IMR-90 (cell line): ENCODE measurements around the gene VDR. TPM values are rescaled to one million over a fixed set of nuclear protein-coding genes. Genes with fewer than 3 reads are reported as not detected.

Experiments
- ATAC-seq: fragments of 200-7000 bp; cut with Tn5 transposase; 2 replicates; pipeline ENCODE4 v1.9.1; 2020; ENCODE audit warnings: low read depth, mild to moderate bottlenecking, moderate library complexity
- BruUV-seq: library from RNA; stranded (reverse); fragments of 400-500 nt; replicated peaks from 2 replicates; lab custom pipeline; 2021; lab: Mats Ljungman, UMichigan
- CTCF ChIA-PET: fragments of 300-600 bp; formaldehyde crosslinking; extraction: SDS; loops from one replicate; lab custom pipeline; 2021; ENCODE audit warnings: antibody characterized with exemption; lab: Yijun Ruan, JAX
- POLR2A ChIA-PET: fragments of 300-600 bp; sonication (Branson Sonifier 250); formaldehyde crosslinking; loops from one replicate; lab custom pipeline; 2022; ENCODE audit warnings: antibody characterized with exemption; ENCODE audit not compliant: unreplicated experiment; lab: Charles Lee
- DNase-seq: peaks from one replicate; pipeline ENCODE4 v3.0.0; 2013
- H2AFZ ChIP-seq: replicated peaks from 2 replicates; pipeline ENCODE3; 2013; ENCODE audit warnings: low read length, mild to moderate bottlenecking; ENCODE audit not compliant: poor library complexity
- H2AK5ac ChIP-seq: 2 replicates; pipeline ENCODE4 v1.6.1; 2013; ENCODE audit warnings: low read depth, low read length, inconsistent platforms
- H2AK9ac ChIP-seq: replicated peaks from 2 replicates; pipeline ENCODE3; 2013; ENCODE audit warnings: mild to moderate bottlenecking, low read depth, low read length, moderate library complexity; ENCODE audit not compliant: poor library complexity
- H2BK120ac ChIP-seq: 2 replicates; pipeline ENCODE4 v1.6.1; 2013; ENCODE audit warnings: low read depth, low read length, inconsistent platforms
- H2BK15ac ChIP-seq: 3 replicates; pipeline ENCODE4 v1.6.1; 2013; ENCODE audit warnings: low read depth, low read length, inconsistent platforms
- H2BK20ac ChIP-seq: 2 replicates; pipeline ENCODE4 v1.6.1; 2013; ENCODE audit warnings: low read depth, mild to moderate bottlenecking, inconsistent platforms, low read length, moderate library complexity
- H2BK5ac ChIP-seq: 2 replicates; pipeline ENCODE4 v1.6.1; 2013; ENCODE audit warnings: mild to moderate bottlenecking, low read depth, low read length, inconsistent platforms; ENCODE audit not compliant: poor library complexity, severe bottlenecking
- H3K14ac ChIP-seq: replicated peaks from 2 replicates; pipeline ENCODE4 v1.6.1; 2013; ENCODE audit warnings: low read depth, low read length, inconsistent platforms
- H3K18ac ChIP-seq: 2 replicates; pipeline ENCODE4 v1.6.1; 2013; ENCODE audit warnings: low read depth, low read length, control low read depth
- H3K23ac ChIP-seq: 2 replicates; pipeline ENCODE4 v1.6.1; 2013; ENCODE audit warnings: low read depth, low read length, inconsistent platforms
- H3K27ac ChIP-seq: 2 replicates; pipeline ENCODE4 v1.5.1; 2013; ENCODE audit warnings: mild to moderate bottlenecking, control low read depth, low read length; ENCODE audit not compliant: insufficient read depth
- H3K27me3 ChIP-seq: 2 replicates; pipeline ENCODE4 v1.6.1; 2013; ENCODE audit warnings: low read length; ENCODE audit not compliant: control insufficient read depth, insufficient read depth
- H3K36me3 ChIP-seq: 2 replicates; pipeline ENCODE4 v1.6.1; 2013; ENCODE audit warnings: low read length, mixed read lengths; ENCODE audit not compliant: control insufficient read depth, insufficient read depth
- H3K4ac ChIP-seq: 2 replicates; pipeline ENCODE4 v1.6.1; 2013; ENCODE audit warnings: low read depth, low read length, inconsistent platforms
- H3K4me1 ChIP-seq: 2 replicates; pipeline ENCODE4 v1.6.1; 2013; ENCODE audit warnings: low read length, mixed read lengths; ENCODE audit not compliant: control insufficient read depth, insufficient read depth
- H3K4me2 ChIP-seq: 2 replicates; pipeline ENCODE4 v1.6.1; 2013; ENCODE audit warnings: low read depth, mild to moderate bottlenecking, control low read depth, low read length, moderate library complexity
- H3K4me3 ChIP-seq: 2 replicates; pipeline ENCODE4 v1.5.1; 2013; ENCODE audit warnings: low read depth, mild to moderate bottlenecking, control low read depth, low read length, moderate library complexity; ENCODE audit not compliant: insufficient read depth
- H3K56ac ChIP-seq: 2 replicates; pipeline ENCODE4 v1.6.1; 2013; ENCODE audit warnings: low read length, inconsistent platforms; ENCODE audit not compliant: insufficient read depth; ENCODE audit errors: extremely low read depth
- H3K79me1 ChIP-seq, 2 experiments: 2 replicates each; pipeline ENCODE4 v1.6.1; 2013; ENCODE audit warnings: low read length in 2 of 2, inconsistent platforms in 1 of 2, low read depth in 1 of 2
- H3K9ac ChIP-seq: 2 replicates; pipeline ENCODE4 v1.6.1; 2013; ENCODE audit warnings: low read depth, low read length, control low read depth
- H3K9me1 ChIP-seq: 2 replicates; pipeline ENCODE4 v1.6.1; 2013; ENCODE audit warnings: low read length, inconsistent platforms; ENCODE audit not compliant: insufficient read depth
- H3K9me3 ChIP-seq: 2 replicates; pipeline ENCODE4 v1.6.1; 2013; ENCODE audit warnings: low read length; ENCODE audit not compliant: control insufficient read depth, insufficient read depth
- H4K20me1 ChIP-seq: 2 replicates; pipeline ENCODE4 v1.6.1; 2013; ENCODE audit warnings: low read length, inconsistent platforms; ENCODE audit not compliant: insufficient read depth
- H4K5ac ChIP-seq: 2 replicates; pipeline ENCODE4 v1.6.1; 2013; ENCODE audit warnings: mild to moderate bottlenecking, low read depth, low read length, control low read depth
- H4K8ac ChIP-seq, 2 experiments: 2 replicates each; pipeline ENCODE4 v1.6.1; 2013; ENCODE audit warnings: low read depth in 2 of 2, low read length in 2 of 2, control low read depth in 1 of 2, inconsistent platforms in 1 of 2
- H4K91ac ChIP-seq: 2 replicates; pipeline ENCODE4 v1.6.1; 2013; ENCODE audit warnings: low read depth, low read length, inconsistent platforms; ENCODE audit not compliant: insufficient read depth
- BHLHE40 ChIP-seq: fragments of 150-350 bp; IDR thresholded peaks from 2 replicates; pipeline ENCODE4 v1.6.1; 2016; ENCODE audit warnings: mild to moderate bottlenecking, low read depth, low read length
- CHD1 ChIP-seq: IDR thresholded peaks from 2 replicates; pipeline ENCODE4 v1.6.1; 2012; ENCODE audit warnings: low read depth, low read length, improper control_type of control experiment
- CTCF ChIP-seq: conservative IDR thresholded peaks from 2 replicates; pipeline ENCODE4 v1.5.1; 2012; ENCODE audit warnings: mild to moderate bottlenecking, low read depth, low read length, improper control_type of control experiment
- ELK1 ChIP-seq: fragments of 150-350 bp; IDR thresholded peaks from 2 replicates; pipeline ENCODE4 v1.6.1; 2016; ENCODE audit warnings: low read depth, mild to moderate bottlenecking, low read length, moderate library complexity, borderline replicate concordance
- FOS ChIP-seq: fragments of 150-350 bp; IDR thresholded peaks from 2 replicates; pipeline ENCODE4 v1.6.1; 2016; ENCODE audit warnings: low read depth, low read length
- MAFK ChIP-seq: IDR thresholded peaks from 2 replicates; pipeline ENCODE4 v1.6.1; 2012; ENCODE audit warnings: low read depth, low read length, improper control_type of control experiment
- MAZ ChIP-seq: IDR thresholded peaks from 2 replicates; pipeline ENCODE4 v1.6.1; 2012; ENCODE audit warnings: low read depth, mild to moderate bottlenecking, low read length, improper control_type of control experiment, moderate library complexity, borderline replicate concordance
- MXI1 ChIP-seq: IDR thresholded peaks from 2 replicates; pipeline ENCODE4 v1.6.1; 2012; ENCODE audit warnings: low read depth, mild to moderate bottlenecking, low read length, moderate library complexity, borderline replicate concordance
- NFE2L2 ChIP-seq: fragments of 150-350 bp; IDR thresholded peaks from 2 replicates; pipeline ENCODE4 v1.6.1; 2016; ENCODE audit warnings: low read depth, mild to moderate bottlenecking, low read length
- POLR2A ChIP-seq: IDR thresholded peaks from 2 replicates; pipeline ENCODE4 v1.6.1; 2012; ENCODE audit warnings: mild to moderate bottlenecking, low read depth, low read length
- RAD21 ChIP-seq: IDR thresholded peaks from 2 replicates; pipeline ENCODE4 v1.6.1; 2012; ENCODE audit warnings: low read length, improper control_type of control experiment
- RCOR1 ChIP-seq: IDR thresholded peaks from 2 replicates; pipeline ENCODE4 v1.6.1; 2012; ENCODE audit warnings: mild to moderate bottlenecking, low read length, improper control_type of control experiment; ENCODE audit not compliant: insufficient replicate concordance
- RFX5 ChIP-seq: IDR thresholded peaks from 2 replicates; pipeline ENCODE4 v1.8.0; 2012; ENCODE audit warnings: low read depth, mild to moderate bottlenecking, low read length, moderate library complexity
- SMC3 ChIP-seq: fragments of 150-350 bp; IDR thresholded peaks from 2 replicates; pipeline ENCODE4 v1.6.1; 2016; ENCODE audit warnings: low read depth, mild to moderate bottlenecking, antibody characterized with exemption, low read length, moderate library complexity
- dilution Hi-C: fragments of 300-500 bp; cut with HindIII; formaldehyde crosslinking; loops from one replicate; pipeline ENCODE4 v1.14.3; 2018; ENCODE audit warnings: low sequenced_read_pairs; ENCODE audit not compliant: unreplicated experiment
- in situ Hi-C: fragments of 300-500 bp; cut with MboI; formaldehyde crosslinking; loops from 3 replicates; pipeline ENCODE4 v1.14.3; 2019; ENCODE audit warnings: low sequenced_read_pairs, inconsistent platforms, mixed read lengths
- intact Hi-C: fragments of 100-400 bp; cut with micrococcal nuclease; formaldehyde crosslinking; loops from 2 replicates; pipeline ENCODE4 v1.10.0; 2022
- polyA plus RNA-seq, 3 experiments: library from polyadenylated mRNA; depleted of rRNA; stranded (reverse); fragments of >200 nt; gene quantifications; 2 replicates each; pipeline ENCODE4 v1.2.3, GENCODE V29; 2012; ENCODE audit warnings: low replicate concordance in 1 of 3
- total RNA-seq: library from RNA; depleted of rRNA; stranded (reverse); fragments of >200 nt; gene quantifications from 2 replicates; pipeline ENCODE4 v1.2.3, GENCODE V29; 2012

VDR gene
- total and polyA plus RNA-seq, 2 of the 4 experiments (the other 2 are of a cell fraction) = 5.4 to 8.5 TPM

- no TSS peak for BruUV-seq
- in situ Hi-C loops = no loop called here
These were observed 2.6 kb downstream of the VDR start for GRCh38 chr12:47902131-47902639.

More at GRCh38 chr12:47902131-47902639, 2.6 kb downstream of the VDR start:
- Histone ChIP-seq H3K4me3 (no peak overlapping the region), H3K4me1 (peaks cover 16% of the 10 kb centered on the region), H2AK9ac (no peak overlapping the region), H2BK15ac (peak overlapping the region; percentile 25; the same call in 2 of the 3 replicates), H4K91ac (no peak overlapping the region), H3K56ac (no peak overlapping the region), H2BK120ac (peak overlapping the region; percentile 79), H3K36me3 (no peaks in the 10 kb centered on the region), H2AK5ac (peak overlapping the region; percentile 94), H3K23ac (peak overlapping the region; percentile 52; the same call in 1 of the 2 replicates), H3K4ac (peak overlapping the region; percentile 77), H3K14ac (peak overlapping the region; percentile 74), H3K27me3 (peaks cover 20% of the 10 kb centered on the region), H3K9ac (no peak overlapping the region), H4K5ac (no peak overlapping the region), H2BK5ac (no peak overlapping the region), H3K27ac (no peak overlapping the region), H3K9me1 (peaks cover 17% of the 10 kb centered on the region), H3K4me2 (no peak overlapping the region; the same call in 1 of the 2 replicates), H3K18ac (peak overlapping the region; percentile 60), H3K9me3 (no peaks in the 10 kb centered on the region), H4K20me1 (no peaks in the 10 kb centered on the region; the same call in 1 of the 2 replicates), H2BK20ac (peak overlapping the region; percentile 49; the same call in 1 of the 2 replicates), H2AFZ (no peak overlapping the region), H3K79me1 (peaks cover 18 to 47% of the 10 kb centered on the region in 2 experiments), H4K8ac (0 out of 4 replicates have a peak overlapping the region, but pooled peaks of 1 of the 2 experiments have one; percentile 30)
- dilution Hi-C loops = no loop called here
- CTCF ChIA-PET = no interaction called here
- ATAC-seq (no peak), DNase-seq (no peak)
- POLR2A ChIA-PET = interaction anchor here (0.6 kb wide), 1 partner anchor 917 kb away, joined by 3 read pairs; no protein-coding TSS in a partner anchor
- TF ChIP-seq RAD21 (no peak), MXI1 (no peak), RFX5 (no peak), FOS (no peak), SMC3 (no peak), POLR2A (no peak), ELK1 (no peak), CHD1 (no peak), BHLHE40 (no peak), MAZ (no peak), CTCF (no peak), MAFK (no peak), NFE2L2 (no peak), RCOR1 (no peak)
- intact Hi-C loops = loop anchor here (5.0 kb wide), 2 partner anchors 45 to 50 kb away; no protein-coding TSS in a partner anchor
